HepG2 (cell line): ENCODE results near the gene LTBR. TPM values are rescaled to one million over a fixed set of nuclear protein-coding genes. Genes with fewer than 3 reads are reported as not detected.
A peak's percentile ranks its signal among the peaks of the same experiment; 100 is the strongest.

Experiments used
- CREB3 ChIP-seq: sonication (generic); formaldehyde crosslinking; IDR thresholded peaks from 2 replicates; pipeline ENCODE4 v1.5.0; 2020; ENCODE audit warnings: missing genetic modification reagents
- EP300 ChIP-seq, 3 experiments: sonication (generic) in 1 of 3; formaldehyde crosslinking in 1 of 3; IDR thresholded peaks; 2 replicates each; pipeline versions ENCODE4 v1.5.1 to v1.6.1; 2011 to 2020; ENCODE audit warnings: low read depth in 2 of 3, low read length in 2 of 3, borderline replicate concordance in 1 of 3, improper control_type of control experiment in 1 of 3, mild to moderate bottlenecking in 1 of 3, missing genetic modification reagents in 1 of 3, moderate library complexity in 1 of 3
- GTF3A ChIP-seq: sonication (generic); formaldehyde crosslinking; conservative IDR thresholded peaks from 2 replicates; pipeline ENCODE4 v1.4.0; 2020; ENCODE audit warnings: mild to moderate bottlenecking, missing genetic modification reagents
- GZF1 ChIP-seq: sonication (generic); formaldehyde crosslinking; IDR thresholded peaks from 2 replicates; pipeline ENCODE4 v1.5.1; 2020; ENCODE audit warnings: mild to moderate bottlenecking, missing genetic modification reagents
- HDAC2 ChIP-seq: sonication (generic); formaldehyde crosslinking; IDR thresholded peaks from 2 replicates; pipeline ENCODE4 v1.4.0; 2020; ENCODE audit warnings: missing genetic modification reagents
- NFATC3 ChIP-seq: sonication (generic); formaldehyde crosslinking; IDR thresholded peaks from 2 replicates; pipeline ENCODE4 v1.5.1; 2020; ENCODE audit warnings: mild to moderate bottlenecking, missing genetic modification reagents
- NFE2L2 ChIP-seq: fragments of 150-350 bp; IDR thresholded peaks from 2 replicates; pipeline ENCODE4 v1.6.1; 2014; ENCODE audit warnings: low read length
- NFKBIZ ChIP-seq: IDR thresholded peaks from 2 replicates; pipeline ENCODE4 v1.6.1; 2018; ENCODE audit warnings: missing genetic modification reagents, missing compliant biosample characterization
- NR2F1 ChIP-seq, 2 experiments: fragments of 450-650 bp in 1 of 2; formaldehyde crosslinking in 1 of 2; IDR thresholded peaks; 2 replicates each; pipeline versions ENCODE4 v1.5.0 to v1.6.1; 2016 to 2020; ENCODE audit warnings: mild to moderate bottlenecking in 1 of 2, missing compliant biosample characterization in 1 of 2, missing genetic modification reagents in 1 of 2, moderate library complexity in 1 of 2
- SAFB2 ChIP-seq: sonication (generic); formaldehyde crosslinking; IDR thresholded peaks from 2 replicates; pipeline ENCODE4 v1.5.1; 2020; ENCODE audit warnings: missing genetic modification reagents, low read depth, mild to moderate bottlenecking, borderline replicate concordance
- SP4 ChIP-seq: sonication (generic); formaldehyde crosslinking; IDR thresholded peaks from 2 replicates; pipeline ENCODE4 v1.8.1; 2023; ENCODE audit warnings: mild to moderate bottlenecking, missing genetic modification reagents
- TFAP4 ChIP-seq: sonication (generic); IDR thresholded peaks from 2 replicates; pipeline ENCODE4 v1.6.1; 2016; ENCODE audit warnings: low read depth, borderline replicate concordance
- ZNF280D ChIP-seq: sonication (generic); formaldehyde crosslinking; IDR thresholded peaks from 2 replicates; pipeline ENCODE4 v1.5.1; 2020; ENCODE audit warnings: mild to moderate bottlenecking, missing genetic modification reagents
- ZNF496 ChIP-seq: sonication (generic); formaldehyde crosslinking; IDR thresholded peaks from 2 replicates; pipeline ENCODE4 v1.8.1; 2023; ENCODE audit warnings: mild to moderate bottlenecking, moderate library complexity, missing genetic modification reagents; ENCODE audit not compliant: insufficient replicate concordance
- ZNF678 ChIP-seq: sonication (generic); formaldehyde crosslinking; IDR thresholded peaks from 2 replicates; pipeline ENCODE4 v1.4.0; 2020; ENCODE audit warnings: mild to moderate bottlenecking, missing genetic modification reagents
- ZNF749 ChIP-seq: sonication (generic); formaldehyde crosslinking; IDR thresholded peaks from 2 replicates; pipeline ENCODE4 v1.8.0; 2022; ENCODE audit warnings: mild to moderate bottlenecking, missing genetic modification reagents, moderate library complexity, borderline replicate concordance
- polyA plus RNA-seq, 8 experiments: library from polyadenylated mRNA; depleted of rRNA in 3 of 8; stranded (reverse) in 7 of 8; unstranded in 1 of 8; fragments of >200 nt; fragmentation: Illumina TruSeq in 4 of 8; extraction: Trizol in 4 of 8; gene quantifications; 2 replicates each; pipeline versions ENCODE4 v1.2.1 to v1.2.3, GENCODE V29; 2011 to 2016; ENCODE audit warnings: low read depth in 4 of 8, missing spikeins in 1 of 8, mixed read lengths in 1 of 8; ENCODE audit not compliant: insufficient read depth in 1 of 8
- total RNA-seq, 5 experiments: library from RNA; depleted of rRNA; stranded (reverse); fragments of >200 nt; fragmentation: Illumina TruSeq; extraction: Trizol; gene quantifications; 2 replicates each; pipeline ENCODE4 v1.2.3, GENCODE V29; 2016; ENCODE audit warnings: low read depth in 1 of 5
- TF ChIP-seq, protein P1 (sequence below): sonication (generic); formaldehyde crosslinking; IDR thresholded peaks from 2 replicates; pipeline ENCODE4 v1.8.0; 2022; ENCODE audit warnings: mild to moderate bottlenecking, missing genetic modification reagents, borderline replicate concordance
- TF ChIP-seq, protein P2 (sequence below): sonication (generic); formaldehyde crosslinking; IDR thresholded peaks from 2 replicates; pipeline ENCODE4 v1.8.1; 2022; ENCODE audit warnings: low read depth, mild to moderate bottlenecking, missing genetic modification reagents

Gene LTBR
- total and polyA plus RNA-seq, 2 of the 13 experiments (the other 11 are each of a cell fraction or from before 2014, with no cell fraction given): 31.4 to 34.8 TPM

DNA sequence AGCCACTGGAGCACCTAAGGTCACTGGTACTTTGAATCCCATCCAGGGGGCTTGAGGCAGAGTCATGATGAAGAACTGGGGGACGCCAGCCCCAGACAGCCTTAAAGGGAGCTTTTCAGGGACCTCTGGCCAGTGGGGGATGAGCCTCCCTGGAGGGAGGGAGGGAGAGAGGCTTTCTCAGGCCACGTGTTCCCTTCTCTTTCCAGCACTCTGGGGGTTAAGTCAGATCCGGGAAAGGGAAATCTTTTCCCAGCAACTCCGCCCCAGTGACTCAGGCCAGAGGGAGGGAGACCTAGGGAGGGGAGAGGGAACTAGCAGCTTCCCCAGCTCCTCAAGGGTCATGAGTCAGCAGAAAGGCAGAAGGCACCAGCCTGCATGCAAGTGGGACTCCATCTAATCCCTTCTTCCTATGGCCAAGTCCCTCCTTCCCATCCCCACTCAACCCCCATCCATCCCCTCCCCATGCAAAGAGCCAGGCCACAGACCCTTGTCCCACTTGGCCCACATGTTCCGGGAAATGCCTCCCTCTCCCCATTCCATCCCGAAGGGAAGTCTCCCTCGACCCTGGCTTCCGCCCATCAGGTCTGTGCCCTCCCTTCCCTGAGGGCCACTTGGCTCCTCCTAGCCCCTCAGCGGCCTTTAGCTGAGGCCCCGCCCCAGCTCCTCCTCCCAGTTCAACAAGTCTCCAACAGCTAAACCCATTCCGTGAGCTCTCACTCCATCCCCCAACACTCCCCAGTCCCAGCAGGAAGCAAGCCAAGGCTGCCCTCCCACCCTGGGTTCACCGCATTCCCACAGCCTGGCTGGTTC lies 47.7 kb upstream of the LTBR start (continued):
- TF ChIP-seq GTF3A (0 out of 2 replicates have a peak, but pooled peaks have one; percentile 17), EP300 (IDR thresholded peaks at IDR 0.05; ENCODE audit: low read depth in 2 of 2, low read length in 2 of 2) (peak; percentile 1 to 70; a peak in 2 of 4 replicates), EP300 (CRISPR knock-in tag; IDR thresholded peaks at IDR 0.05; ENCODE audit: borderline replicate concordance) (peak; percentile 52; the same call in 1 of the 2 replicates), SAFB2 (CRISPR knock-in tag) (no peak), SP4 (CRISPR knock-in tag) (peak; percentile 69), NFE2L2 (peak; percentile 91), TFAP4 (0 out of 2 replicates have a peak, but pooled peaks have one; percentile 19), HDAC2 (CRISPR knock-in tag) (no peak), ZNF496 (CRISPR knock-in tag) (no peak), ZNF749 (CRISPR knock-in tag) (0 out of 2 replicates have a peak, but pooled peaks have one; percentile 33), ZNF280D (CRISPR knock-in tag) (no peak; the same call in 1 of the 2 replicates), GZF1 (CRISPR knock-in tag) (0 out of 2 replicates have a peak, but pooled peaks have one; percentile 13), NFATC3 (CRISPR knock-in tag) (no peak), CREB3 (CRISPR knock-in tag) (no peak), NR2F1 (CRISPR knock-in tag; IDR thresholded peaks at IDR 0.05) (0 out of 4 replicates have a peak, but pooled peaks of 1 of the 2 experiments have one; percentile 37), NFKBIZ (peak; percentile 100), ZNF678 (CRISPR knock-in tag) (no peak)
- TF ChIP-seq, protein P1, sequence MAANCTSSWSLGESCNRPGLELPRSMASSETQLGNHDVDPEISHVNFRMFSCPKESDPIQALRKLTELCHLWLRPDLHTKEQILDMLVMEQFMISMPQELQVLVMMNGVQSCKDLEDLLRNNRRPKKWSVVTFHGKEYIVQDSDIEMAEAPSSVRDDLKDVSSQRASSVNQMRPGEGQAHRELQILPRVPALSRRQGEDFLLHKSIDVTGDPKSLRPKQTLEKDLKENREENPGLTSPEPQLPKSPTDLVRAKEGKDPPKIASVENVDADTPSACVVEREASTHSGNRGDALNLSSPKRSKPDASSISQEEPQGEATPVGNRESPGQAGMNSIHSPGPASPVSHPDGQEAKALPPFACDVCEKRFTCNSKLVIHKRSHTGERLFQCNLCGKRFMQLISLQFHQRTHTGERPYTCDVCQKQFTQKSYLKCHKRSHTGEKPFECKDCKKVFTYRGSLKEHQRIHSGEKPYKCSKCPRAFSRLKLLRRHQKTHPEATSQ (CRISPR knock-in tag): no peak
- TF ChIP-seq, protein P2, sequence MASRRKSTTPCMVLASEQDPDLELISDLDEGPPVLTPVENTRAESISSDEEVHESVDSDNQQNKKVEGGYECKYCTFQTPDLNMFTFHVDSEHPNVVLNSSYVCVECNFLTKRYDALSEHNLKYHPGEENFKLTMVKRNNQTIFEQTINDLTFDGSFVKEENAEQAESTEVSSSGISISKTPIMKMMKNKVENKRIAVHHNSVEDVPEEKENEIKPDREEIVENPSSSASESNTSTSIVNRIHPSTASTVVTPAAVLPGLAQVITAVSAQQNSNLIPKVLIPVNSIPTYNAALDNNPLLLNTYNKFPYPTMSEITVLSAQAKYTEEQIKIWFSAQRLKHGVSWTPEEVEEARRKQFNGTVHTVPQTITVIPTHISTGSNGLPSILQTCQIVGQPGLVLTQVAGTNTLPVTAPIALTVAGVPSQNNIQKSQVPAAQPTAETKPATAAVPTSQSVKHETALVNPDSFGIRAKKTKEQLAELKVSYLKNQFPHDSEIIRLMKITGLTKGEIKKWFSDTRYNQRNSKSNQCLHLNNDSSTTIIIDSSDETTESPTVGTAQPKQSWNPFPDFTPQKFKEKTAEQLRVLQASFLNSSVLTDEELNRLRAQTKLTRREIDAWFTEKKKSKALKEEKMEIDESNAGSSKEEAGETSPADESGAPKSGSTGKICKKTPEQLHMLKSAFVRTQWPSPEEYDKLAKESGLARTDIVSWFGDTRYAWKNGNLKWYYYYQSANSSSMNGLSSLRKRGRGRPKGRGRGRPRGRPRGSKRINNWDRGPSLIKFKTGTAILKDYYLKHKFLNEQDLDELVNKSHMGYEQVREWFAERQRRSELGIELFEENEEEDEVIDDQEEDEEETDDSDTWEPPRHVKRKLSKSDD (CRISPR knock-in tag): 0 out of 2 replicates have a peak, but pooled peaks have one; percentile 24
